ENCODE measurements around the gene GDI2. TPM values are rescaled to one million over a fixed set of nuclear protein-coding genes. Genes with fewer than 3 reads are reported as not detected.

The GDI2 gene
- total and polyA plus RNA-seq, 3 donors from 2014 or later: 144 to 204 (median 184) TPM

- Histone ChIP-seq H3K4me1 (no peaks in the 10 kb centered on the region), H3K9me3 (no peaks in the 10 kb centered on the region), H3K4me3 (no peak overlapping the region), H3K27ac (no peak overlapping the region), H3K27me3 (no peaks in the 10 kb centered on the region), H3K36me3 (ENCODE audit: low read depth, missing control alignments) (no peaks in the 10 kb centered on the region)
- WGBS, 2 donors: 96 to 98% methylated on average over 3 of the region's 3 CpGs
- TF ChIP-seq POLR2A (IDR thresholded peaks at IDR 0.05): no peak
- TF ChIP-seq, protein P1, sequence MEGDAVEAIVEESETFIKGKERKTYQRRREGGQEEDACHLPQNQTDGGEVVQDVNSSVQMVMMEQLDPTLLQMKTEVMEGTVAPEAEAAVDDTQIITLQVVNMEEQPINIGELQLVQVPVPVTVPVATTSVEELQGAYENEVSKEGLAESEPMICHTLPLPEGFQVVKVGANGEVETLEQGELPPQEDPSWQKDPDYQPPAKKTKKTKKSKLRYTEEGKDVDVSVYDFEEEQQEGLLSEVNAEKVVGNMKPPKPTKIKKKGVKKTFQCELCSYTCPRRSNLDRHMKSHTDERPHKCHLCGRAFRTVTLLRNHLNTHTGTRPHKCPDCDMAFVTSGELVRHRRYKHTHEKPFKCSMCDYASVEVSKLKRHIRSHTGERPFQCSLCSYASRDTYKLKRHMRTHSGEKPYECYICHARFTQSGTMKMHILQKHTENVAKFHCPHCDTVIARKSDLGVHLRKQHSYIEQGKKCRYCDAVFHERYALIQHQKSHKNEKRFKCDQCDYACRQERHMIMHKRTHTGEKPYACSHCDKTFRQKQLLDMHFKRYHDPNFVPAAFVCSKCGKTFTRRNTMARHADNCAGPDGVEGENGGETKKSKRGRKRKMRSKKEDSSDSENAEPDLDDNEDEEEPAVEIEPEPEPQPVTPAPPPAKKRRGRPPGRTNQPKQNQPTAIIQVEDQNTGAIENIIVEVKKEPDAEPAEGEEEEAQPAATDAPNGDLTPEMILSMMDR (IDR thresholded peaks at IDR 0.05): no peak
- intact Hi-C loops (cut with DNase I; ENCODE audit: low total_unique reads): no loop called here
- DNase-seq: no peak
These were observed 19.0 kb downstream of the GDI2 start for GRCh38 chr10:5794236-5794635.

DNA sequence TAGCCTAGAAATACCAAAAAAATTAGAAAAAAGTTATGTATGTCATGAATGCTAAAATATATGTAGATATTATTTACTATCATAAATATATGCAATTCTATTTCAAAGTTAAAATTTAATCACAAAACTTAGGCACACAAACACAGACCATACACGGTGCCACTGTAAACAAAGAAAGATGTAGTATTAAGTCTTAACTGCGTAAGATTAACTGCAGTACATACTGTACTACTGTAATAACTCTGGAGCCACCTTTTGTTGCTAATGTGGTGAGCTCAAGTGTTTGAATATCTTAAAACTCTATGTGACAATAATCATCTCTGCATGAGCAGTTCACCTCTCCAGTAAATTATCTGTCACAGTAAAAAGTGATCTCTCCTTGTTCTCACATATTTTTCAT is 23.6 kb downstream of the GDI2 start:
- Histone ChIP-seq H3K27me3 (no peaks in the 10 kb centered on the region), H3K4me1 (no peaks in the 10 kb centered on the region), H3K27ac (no peak overlapping the region), H3K36me3 (ENCODE audit: low read depth, missing control alignments) (no peaks in the 10 kb centered on the region), H3K4me3 (no peak overlapping the region), H3K9me3 (no peaks in the 10 kb centered on the region)
- no peak for DNase-seq
- WGBS, 2 donors: 44 to 64% methylated on average over 2 of the region's 2 CpGs
- intact Hi-C loops (cut with DNase I; ENCODE audit: low total_unique reads): no loop called here
- TF ChIP-seq, protein P1 (IDR thresholded peaks at IDR 0.05): no peak
- no peak for TF ChIP-seq POLR2A (IDR thresholded peaks at IDR 0.05)

DNA sequence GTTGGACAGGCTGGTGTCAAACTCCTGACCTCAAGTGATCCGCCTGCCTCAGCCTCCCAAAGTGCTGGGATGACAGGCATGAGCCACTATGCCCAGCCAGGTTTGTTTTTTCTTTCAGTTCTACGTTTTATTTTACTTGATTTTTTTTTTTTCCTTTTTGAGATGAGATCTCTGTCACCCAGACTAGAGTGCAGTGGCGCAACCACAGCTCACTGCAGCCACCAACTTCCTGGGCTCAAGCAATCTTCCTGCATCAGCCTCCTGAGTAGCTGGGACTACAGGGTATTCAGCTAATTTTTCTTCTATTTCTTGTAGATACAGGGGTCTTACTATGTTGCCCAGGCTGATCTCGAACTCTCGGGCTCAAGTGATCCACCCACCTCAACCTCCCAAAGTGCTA is 24.3 kb downstream of the GDI2 start:
- no peak overlapping the region for H3K27ac ChIP-seq
- DNase-seq: no peak
- intact Hi-C loops (cut with DNase I; ENCODE audit: low total_unique reads): no loop called here
- no peak for TF ChIP-seq POLR2A (IDR thresholded peaks at IDR 0.05)
- TF ChIP-seq, protein P1 (IDR thresholded peaks at IDR 0.05): no peak
- no peaks in the 10 kb centered on the region for H3K4me1 ChIP-seq
- H3K36me3 ChIP-seq (ENCODE audit: low read depth, missing control alignments): no peaks in the 10 kb centered on the region
- 88 to 95% methylated on average over 5 of the region's 5 CpGs for WGBS, 2 donors
- no peaks in the 10 kb centered on the region for H3K27me3 ChIP-seq
- H3K9me3 ChIP-seq: no peaks in the 10 kb centered on the region
- H3K4me3 ChIP-seq: no peak overlapping the region

DNA sequence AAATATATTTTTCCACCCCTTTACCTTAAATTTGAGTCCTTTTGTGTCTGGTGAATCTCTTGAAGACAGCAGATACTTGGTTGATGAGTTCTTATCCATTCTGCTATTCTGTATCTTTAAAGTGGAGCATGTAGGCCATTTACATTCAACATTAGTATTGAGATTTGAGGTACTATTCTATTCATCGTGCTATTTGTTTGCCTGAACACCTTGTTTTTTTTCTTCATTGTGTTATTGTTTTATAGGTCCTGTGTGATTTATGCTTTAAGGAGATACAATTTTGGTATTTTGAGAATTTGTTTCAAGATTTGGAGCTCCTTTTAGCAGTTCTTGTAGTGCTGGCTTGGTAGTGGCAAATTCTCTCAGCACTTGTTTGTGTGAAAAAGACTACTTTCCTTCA is 29.9 kb downstream of the GDI2 start:
- Histone ChIP-seq H3K9me3 (no peaks in the 10 kb centered on the region), H3K4me1 (no peaks in the 10 kb centered on the region), H3K4me3 (no peak overlapping the region), H3K36me3 (ENCODE audit: low read depth, missing control alignments) (no peaks in the 10 kb centered on the region), H3K27me3 (no peaks in the 10 kb centered on the region), H3K27ac (no peak overlapping the region)
- intact Hi-C loops (cut with DNase I; ENCODE audit: low total_unique reads): no loop called here
- no peak for DNase-seq
- 75 to 90% methylated on average over 1 of the region's 1 CpG for WGBS, 2 donors
- TF ChIP-seq, protein P1 (IDR thresholded peaks at IDR 0.05): no peak
- TF ChIP-seq POLR2A (IDR thresholded peaks at IDR 0.05): no peak

DNA sequence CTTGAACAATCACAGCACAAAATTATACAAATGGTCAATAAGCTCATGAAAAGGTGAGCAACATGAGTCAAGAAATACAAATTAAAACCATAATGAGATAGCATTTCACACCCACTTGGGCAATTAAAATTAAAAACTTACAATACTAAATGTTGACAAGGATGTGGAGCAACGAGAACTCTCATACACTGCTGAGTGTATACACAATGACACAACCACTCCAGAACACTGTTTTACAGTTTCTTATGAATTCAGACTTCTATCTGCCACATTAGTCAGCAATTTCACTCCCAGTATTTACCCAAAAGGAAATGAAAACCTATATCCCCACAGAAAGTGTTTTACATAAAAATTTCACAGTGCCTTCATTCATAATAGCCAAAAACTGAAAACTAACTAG is 31.1 kb downstream of the GDI2 start:
- Histone ChIP-seq H3K27ac (no peak overlapping the region), H3K4me3 (no peak overlapping the region), H3K36me3 (ENCODE audit: low read depth, missing control alignments) (no peaks in the 10 kb centered on the region), H3K9me3 (no peaks in the 10 kb centered on the region), H3K27me3 (no peaks in the 10 kb centered on the region), H3K4me1 (peaks cover 2% of the 10 kb centered on the region)
- 95 to 96% methylated on average over 1 of the region's 1 CpG for WGBS, 2 donors
- intact Hi-C loops (cut with DNase I; ENCODE audit: low total_unique reads): no loop called here
- no peak for DNase-seq
- no peak for TF ChIP-seq POLR2A (IDR thresholded peaks at IDR 0.05)
- TF ChIP-seq, protein P1 (IDR thresholded peaks at IDR 0.05): no peak
